ENCODE results near the gene CLVS2.

Gene CLVS2

DNA sequence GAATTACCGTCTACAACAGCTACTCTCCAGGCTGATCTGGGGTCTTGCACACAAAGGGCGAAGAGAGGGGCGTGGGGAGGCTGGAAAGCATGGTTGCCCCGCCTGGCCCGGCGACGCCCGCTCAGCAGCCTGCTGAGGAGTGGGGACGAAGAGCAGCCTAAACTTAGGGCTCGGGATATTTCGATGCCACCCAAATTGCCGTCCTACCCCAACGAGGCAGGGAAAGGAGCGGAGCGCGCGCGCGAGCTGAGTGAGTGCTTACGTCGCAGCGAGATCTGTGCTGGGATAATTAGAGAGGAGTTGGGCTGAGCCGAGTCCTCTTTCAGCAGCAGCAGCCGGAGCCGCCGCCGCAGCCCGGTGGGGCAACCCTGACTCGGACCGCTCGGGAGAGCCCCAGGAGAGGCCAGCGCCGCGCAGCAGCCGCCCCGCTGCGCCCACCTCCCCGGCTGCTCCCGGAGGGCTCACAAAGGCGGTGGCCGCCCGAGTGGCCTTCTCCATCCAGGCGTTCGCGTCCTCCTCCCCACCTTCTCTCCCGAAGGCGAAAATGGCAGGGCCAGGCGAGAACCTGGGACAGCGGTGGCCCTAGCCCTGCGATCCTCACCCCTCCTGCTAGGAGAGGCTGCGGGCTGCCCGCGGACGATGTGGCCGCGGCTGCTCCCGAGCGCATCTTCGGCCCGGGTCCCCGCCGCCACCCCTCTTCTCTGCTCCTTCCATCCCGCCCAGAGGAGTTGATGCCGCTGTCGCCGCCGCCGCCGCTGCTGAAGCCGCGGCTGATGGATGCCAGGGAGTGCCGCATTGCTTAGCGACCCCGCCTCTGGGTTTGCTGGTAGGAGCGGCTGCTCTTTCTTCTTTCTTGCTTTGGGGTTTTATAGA, at the start of gene CLVS2:
Gene CLVS2, plus strand, starts transcription at position 315 of the 873 bp plus-strand sequence. CDS start 1,543 bp downstream, outside the sequence.
- no peak for DNase-seq

DNA sequence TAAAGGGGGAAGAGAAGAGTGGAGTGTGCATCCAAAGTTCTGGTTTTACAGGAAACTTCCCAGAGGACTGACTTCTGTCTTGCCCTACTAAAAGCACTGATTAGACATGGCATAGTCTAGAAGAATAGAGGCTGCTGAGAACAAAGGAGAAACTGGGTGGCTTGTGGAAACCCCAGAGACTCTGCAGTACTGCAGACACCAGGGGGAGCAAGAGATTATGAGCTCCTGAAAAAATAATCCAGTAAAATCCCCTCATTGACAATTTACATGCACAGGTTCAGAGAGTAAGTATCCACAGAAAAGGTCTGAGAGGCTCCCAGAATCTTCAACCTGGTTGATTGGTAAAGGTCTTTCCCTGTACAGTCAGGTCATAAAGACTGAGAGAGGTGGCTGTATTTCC, 48.7 kb upstream of the CLVS2 start:
- DNase-seq: no peak

GRCh38 chr6:122953766-122954165, 42.3 kb upstream of the CLVS2 start:
- no peak for DNase-seq

DNA sequence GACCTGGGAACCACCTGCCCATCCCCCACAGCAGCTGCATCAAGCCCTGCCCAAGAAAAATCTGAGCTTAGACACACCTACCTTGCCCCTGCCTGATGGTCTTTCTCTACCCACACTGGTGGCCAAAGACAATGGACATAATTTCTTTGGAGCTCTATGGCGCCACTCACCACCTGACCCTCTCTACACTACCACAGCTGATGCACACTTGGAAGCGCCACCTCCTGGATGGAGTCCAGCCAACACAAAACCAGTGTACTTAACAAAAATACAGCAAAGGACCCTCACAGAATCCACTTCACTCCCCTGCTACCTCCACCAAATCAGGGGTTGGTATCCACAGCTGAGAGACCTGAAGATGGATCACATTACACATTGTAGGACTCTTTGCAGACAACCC, 39.7 kb upstream of the CLVS2 start:
- no peak for DNase-seq

DNA sequence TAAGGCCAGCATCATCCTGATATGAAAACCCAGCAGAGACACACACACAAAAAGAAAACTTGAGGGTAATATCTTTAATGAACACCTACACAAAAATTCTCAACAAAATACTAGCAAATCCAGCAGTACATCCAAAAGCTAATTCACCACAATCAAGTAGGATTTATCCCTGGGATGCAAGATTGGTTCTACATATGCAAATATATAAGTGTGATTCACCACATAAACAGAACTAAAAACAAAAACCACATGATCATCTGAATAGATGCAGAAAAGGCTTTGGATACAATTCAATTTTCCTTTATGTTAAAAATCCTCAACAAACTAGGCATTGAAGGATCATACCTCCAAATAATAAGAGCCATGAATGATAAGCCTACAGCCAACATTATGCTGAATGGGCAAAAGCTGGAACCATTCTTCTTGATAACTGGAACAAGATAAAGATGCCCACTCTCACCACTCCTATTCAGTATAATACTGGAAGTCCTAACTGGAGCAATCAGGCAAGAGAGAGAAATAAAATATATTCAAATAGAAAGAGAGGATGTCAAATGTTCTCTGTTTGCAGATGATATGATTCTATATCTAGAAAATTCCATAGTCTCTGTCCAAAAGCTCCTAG, 33.9 kb upstream of the CLVS2 start:
- DNase-seq: no peak

DNA sequence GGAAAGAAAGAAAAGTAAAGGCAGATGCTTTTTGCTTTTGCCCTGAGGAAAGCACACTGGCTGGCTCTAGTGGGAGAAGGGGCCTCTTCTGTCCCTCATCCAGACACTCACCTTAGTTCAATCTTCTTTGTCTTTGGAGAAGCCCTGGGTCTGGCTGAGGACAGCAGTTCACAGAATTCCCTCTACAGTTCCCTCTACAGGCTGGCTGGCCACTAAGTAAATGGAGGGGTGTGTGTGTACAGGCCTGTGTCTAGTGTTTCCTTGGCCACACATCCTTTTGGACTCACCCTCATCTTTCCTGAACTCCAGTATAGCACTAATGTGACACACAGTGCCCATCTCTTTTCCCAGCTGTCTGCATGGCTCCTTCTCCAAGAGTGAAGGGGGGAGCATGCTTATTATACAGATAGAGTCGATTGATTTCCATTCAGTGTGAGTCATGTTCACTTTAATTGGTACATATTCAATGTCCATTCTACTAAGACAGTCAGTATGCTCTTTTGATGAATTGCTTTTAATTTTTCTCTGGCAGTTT, 26.0 kb upstream of the CLVS2 start:
- no peak for DNase-seq

DNA sequence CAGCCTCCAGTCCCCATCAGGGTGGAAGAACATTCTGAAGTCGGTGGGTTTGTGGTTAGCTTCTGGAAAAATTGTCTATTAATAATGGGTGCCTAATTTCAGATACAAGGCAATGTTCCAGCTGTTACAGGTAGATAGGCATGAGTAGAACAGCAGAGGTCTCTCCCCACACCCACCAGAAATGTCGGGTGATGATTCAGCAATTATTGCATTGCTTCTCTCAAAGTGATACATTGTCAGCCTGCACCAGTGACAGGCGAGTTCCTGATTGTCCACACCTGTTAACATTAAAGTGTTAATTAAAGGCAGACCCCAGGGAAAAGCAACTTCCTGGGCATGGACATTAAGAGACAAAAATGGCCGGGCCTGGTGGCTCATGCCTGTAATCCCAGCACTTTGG, 18.9 kb upstream of the CLVS2 start:
- DNase-seq: no peak

DNA sequence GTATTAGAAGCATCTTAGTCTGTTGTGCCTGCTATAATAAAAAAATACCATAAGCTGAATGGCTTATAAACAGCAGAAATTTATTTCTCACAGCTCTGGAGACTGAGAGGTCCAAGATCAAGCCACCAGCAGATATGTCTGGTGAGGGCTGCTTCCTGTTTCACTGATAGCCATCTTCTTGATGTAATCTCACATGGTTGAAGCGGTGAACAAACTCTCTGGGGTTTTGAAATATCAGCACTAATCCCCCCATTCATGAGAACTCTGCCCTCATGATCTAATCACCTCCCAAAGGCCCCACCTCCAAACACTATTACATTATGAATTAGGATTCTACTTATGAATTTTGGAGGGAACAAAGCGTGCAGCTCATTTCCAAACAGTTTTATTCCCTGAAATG, 11.6 kb upstream of the CLVS2 start:
- DNase-seq: no peak

DNA sequence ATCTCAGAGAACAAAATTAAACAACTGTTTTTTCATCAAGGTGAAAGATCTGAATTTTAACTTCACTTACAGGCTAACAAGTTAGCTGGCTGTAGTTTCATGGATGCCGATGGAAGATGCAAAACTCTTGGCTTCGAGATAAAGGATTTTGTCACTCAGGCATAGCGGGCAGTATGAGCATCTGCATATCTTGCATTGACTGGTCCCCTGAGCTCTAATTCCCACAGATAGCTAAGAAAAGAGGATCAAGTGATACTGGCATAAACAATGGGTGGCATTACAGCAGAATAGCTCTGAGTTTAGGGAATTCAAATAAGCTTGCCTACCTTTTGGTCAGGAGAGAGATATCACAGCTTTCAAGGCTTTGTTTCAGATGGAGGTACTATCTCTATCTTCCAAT, 1.8 kb upstream of the CLVS2 start:
- DNase-seq: no peak

GRCh38 chr6:122996794-122997505, 915 bp downstream of the CLVS2 start:
- no peak for DNase-seq

- DNase-seq: no peak
Measured at GRCh38 chr6:122997541-122998150, 1.6 kb downstream of the CLVS2 start.

- DNase-seq: no peak
Measured at GRCh38 chr6:122998403-122998975, 2.5 kb downstream of the CLVS2 start.

GRCh38 chr6:123000244-123000770, 4.3 kb downstream of the CLVS2 start:
- DNase-seq: no peak

DNA sequence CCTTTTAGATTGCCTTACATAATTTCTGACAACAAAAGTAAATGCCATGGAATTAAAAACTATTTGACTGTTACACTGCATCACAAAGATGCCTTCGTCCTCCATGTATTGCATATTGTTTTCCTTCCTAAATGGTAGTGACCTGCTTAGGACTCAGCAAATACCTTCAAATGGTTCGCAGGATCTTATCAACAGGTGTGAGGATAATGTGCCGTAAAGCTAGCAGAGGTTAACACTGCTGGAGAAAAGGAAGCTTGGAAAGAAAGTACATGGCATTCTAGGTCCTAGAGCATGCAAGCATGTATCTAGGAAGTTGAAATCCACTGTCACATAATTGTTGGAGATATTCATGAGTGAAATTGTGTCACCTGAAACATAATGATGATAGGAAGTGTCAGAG, 5.5 kb downstream of the CLVS2 start:
- DNase-seq: no peak

DNA sequence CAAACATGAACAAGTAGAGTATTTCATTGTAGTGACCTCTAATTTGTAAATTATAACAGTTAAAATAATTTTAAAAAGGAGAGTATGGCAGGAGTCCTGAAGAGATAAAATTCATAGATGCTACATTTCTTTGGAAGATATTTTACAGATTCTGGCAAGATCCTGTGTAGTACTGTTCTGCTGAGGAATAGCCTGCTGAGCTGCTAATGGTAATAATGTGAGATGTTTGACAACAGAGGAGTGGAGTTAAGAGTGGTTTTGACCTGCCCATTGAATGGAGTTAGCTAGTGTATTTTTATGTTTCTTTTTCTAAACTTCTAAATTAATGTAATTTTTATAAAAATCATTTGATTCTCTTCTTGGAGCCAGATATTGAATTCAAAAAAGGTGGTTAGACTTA, 11.8 kb downstream of the CLVS2 start:
- no peak for DNase-seq

DNA sequence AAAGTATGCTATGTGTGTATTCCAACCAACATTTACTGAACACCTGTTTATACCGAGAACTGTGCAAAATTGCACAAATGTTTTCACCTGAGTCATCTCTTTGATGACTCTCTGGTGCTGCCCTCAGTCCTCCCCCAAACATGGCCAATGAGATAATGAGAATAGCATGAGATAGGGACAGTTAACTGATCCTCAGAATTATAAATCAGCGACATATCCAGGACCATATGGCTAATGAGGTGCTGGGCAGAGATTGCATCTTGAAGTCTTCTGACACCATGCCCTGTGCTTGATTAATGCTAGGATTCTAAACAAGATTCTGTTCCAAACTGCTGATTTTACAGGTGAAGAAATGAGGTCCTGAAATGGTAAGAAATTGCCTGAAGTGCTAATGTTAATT, 13.0 kb downstream of the CLVS2 start:
- DNase-seq: no peak

- DNase-seq: no peak
Measured at GRCh38 chr6:123014835-123015234, 18.8 kb downstream of the CLVS2 start.

GRCh38 chr6:123016431-123017103, 20.5 kb downstream of the CLVS2 start:
- DNase-seq: no peak

- no peak for DNase-seq
Measured at GRCh38 chr6:123017104-123017682, 21.2 kb downstream of the CLVS2 start.

DNA sequence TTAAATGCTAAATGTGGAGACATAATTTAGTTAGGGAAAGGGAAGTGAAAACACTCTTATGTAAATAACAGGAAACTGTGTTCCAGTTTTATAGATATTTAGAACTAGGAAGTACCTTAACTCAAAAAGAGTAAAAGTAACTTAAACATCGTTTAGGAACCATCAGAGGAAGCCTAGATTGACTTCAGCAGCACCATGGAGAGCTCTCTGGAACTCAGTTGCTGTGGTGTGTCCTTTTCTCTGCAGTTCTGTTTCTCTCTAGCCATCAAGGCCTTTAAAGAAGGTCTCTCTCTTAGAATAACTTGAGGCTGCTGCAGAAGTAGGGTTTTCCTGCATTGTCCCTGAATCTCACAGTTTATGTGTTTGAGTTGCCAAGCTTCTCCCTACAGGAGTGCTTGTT, 26.9 kb downstream of the CLVS2 start:
- DNase-seq: no peak

DNA sequence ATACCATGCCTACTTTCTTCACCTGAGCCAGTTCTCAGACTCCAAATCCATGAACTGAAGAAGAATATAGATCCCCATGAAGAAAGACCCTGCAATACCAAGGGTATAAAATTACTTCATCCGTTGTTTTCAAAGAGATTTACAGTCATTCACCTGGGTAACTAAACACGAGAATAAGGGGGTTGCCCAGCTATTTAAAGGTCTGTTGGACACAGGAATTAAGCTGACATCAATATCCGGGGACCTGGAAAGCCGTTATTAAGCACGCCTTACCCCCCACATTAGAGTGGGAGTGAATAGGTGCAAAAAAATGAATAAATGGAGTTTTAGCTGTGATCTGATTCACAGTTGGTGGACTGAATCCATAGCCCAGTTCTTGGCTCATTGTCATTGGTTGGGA, 28.9 kb downstream of the CLVS2 start:
- DNase-seq: no peak

GRCh38 chr6:123027408-123027807, 31.4 kb downstream of the CLVS2 start:
- no peak for DNase-seq
